ENCODE measurements around the gene NUDT3. TPM values are rescaled to one million over a fixed set of nuclear protein-coding genes. Genes with fewer than 3 reads are reported as not detected.
"Not testable (repeated sequence)": the region's sequence is repeated elsewhere in the genome, so short reads cannot be mapped to it uniquely, and the experiment has no call there.

Gene NUDT3
- total and polyA plus RNA-seq, 8 donors, result 8.7 to 34.0 (median 13.1) TPM

DNA sequence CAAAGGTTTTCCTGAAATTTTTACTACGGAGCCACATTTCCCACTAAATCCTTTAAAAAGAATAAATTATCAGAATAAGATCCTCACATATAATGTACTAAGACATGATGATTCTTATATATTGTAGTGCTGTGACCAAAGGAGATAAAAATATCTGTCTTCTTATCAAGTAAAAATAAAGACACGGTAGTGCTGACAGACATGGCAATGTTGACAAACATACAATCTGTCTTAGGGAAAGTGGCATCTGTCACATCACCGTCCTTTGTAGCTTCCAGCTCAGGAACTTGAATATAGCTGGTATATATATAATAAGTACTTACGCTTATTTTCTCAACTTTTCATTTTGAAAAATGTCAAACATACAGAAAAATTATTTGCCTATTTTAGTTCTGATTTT, 66.8 kb downstream of the NUDT3 start:
- Histone ChIP-seq H3K4me1 (no peaks in the 10 kb centered on the region), H3K36me3 (peaks cover 0 to 5% (median 2%) of the 10 kb centered on the region in 4 donors), H3K27me3 (no peaks in the 10 kb centered on the region), H3K27ac (no peak overlapping the region), H3K4me3 (no peak overlapping the region), H3K9me3 (no peaks in the 10 kb centered on the region)
- DNase-seq, result no peak
- TF ChIP-seq POLR2AphosphoS5 (IDR thresholded peaks at IDR 0.05) (no peak), POLR2A (IDR thresholded peaks at IDR 0.05) (no peak), EP300 (IDR thresholded peaks at IDR 0.05) (no peak)
- TF ChIP-seq, protein P1, sequence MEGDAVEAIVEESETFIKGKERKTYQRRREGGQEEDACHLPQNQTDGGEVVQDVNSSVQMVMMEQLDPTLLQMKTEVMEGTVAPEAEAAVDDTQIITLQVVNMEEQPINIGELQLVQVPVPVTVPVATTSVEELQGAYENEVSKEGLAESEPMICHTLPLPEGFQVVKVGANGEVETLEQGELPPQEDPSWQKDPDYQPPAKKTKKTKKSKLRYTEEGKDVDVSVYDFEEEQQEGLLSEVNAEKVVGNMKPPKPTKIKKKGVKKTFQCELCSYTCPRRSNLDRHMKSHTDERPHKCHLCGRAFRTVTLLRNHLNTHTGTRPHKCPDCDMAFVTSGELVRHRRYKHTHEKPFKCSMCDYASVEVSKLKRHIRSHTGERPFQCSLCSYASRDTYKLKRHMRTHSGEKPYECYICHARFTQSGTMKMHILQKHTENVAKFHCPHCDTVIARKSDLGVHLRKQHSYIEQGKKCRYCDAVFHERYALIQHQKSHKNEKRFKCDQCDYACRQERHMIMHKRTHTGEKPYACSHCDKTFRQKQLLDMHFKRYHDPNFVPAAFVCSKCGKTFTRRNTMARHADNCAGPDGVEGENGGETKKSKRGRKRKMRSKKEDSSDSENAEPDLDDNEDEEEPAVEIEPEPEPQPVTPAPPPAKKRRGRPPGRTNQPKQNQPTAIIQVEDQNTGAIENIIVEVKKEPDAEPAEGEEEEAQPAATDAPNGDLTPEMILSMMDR (IDR thresholded peaks at IDR 0.05), result no peak
- 81 to 89% (median 88%) methylated on average over 4 of the region's 4 CpGs for WGBS, 5 donors
- intact Hi-C loops (cut with DNase I; ENCODE audit: low total_unique reads), result no loop called here

DNA sequence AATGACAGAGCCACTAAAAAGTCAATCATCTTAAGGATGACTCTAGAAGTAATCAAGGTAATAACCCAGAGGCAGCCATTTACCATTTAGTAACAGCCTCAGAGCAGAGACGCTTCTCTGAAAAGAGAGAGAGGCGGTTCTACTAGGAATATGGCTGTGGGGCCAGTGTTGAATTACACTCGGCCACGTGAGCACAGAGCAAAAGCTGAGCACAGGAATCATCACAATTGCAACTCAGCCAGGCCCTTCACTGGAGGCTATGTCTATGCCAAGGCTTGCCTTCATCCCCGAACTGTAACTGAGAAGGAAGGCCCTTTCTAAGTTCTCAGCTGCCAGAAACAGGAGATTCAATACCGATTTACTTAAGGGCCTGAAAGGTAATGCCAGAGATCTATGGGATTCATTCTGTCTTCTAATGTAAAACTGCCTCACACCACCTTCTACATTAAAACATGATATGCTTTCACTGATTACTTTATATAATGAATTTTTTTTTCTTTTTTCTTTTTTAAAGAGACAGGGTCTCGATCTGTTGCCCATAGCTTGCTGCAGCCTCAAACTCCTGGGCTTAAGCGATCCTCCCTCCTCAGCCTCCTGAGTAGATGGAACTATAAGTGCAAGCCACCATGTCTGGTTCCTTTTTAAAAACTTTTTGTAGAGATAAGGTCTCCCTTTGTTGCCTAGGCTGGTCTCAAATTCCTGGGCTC, 67.6 kb downstream of the NUDT3 start:
- Histone ChIP-seq H3K4me1 (no peaks in the 10 kb centered on the region), H3K27me3 (no peaks in the 10 kb centered on the region), H3K27ac (peak overlapping the region in 1 of 5 donors; percentile 16), H3K9me3 (no peaks in the 10 kb centered on the region), H3K4me3 (no peak overlapping the region), H3K36me3 (peaks cover 0 to 5% (median 2%) of the 10 kb centered on the region in 4 donors)
- 71 to 88% (median 82%) methylated on average over 8 of the region's 8 CpGs for WGBS, 5 donors
- TF ChIP-seq, protein P1 (IDR thresholded peaks at IDR 0.05), result no peak
- no peak for TF ChIP-seq POLR2A (IDR thresholded peaks at IDR 0.05)
- TF ChIP-seq POLR2AphosphoS5 (IDR thresholded peaks at IDR 0.05), result no peak
- intact Hi-C loops (cut with DNase I; ENCODE audit: low total_unique reads), result no loop called here
- peak in 1 of 2 donors; percentile 78 for DNase-seq

DNA sequence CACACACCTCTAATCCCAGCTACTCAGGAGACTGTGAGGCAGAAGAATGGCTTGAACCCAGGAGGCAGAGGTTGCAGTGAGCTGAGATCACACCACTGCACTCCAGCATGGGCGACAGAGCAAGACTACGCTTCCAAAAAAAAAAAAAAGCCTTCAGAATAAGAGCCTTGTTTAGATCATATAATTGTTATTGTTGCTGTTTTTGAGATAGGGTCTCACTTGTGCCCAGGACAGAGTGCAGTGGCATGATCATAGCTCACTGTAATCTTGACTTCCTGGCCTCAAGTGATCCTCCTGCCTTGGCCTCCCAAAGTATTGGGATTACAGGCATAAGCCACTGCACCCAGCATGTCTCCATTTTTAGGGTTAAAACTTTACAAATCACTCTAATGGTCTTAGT, 68.2 kb downstream of the NUDT3 start:
- H3K27ac ChIP-seq; H3K27me3 ChIP-seq; intact Hi-C loops (cut with DNase I; ENCODE audit: low total_unique reads); H3K36me3 ChIP-seq; DNase-seq; H3K4me1 ChIP-seq; H3K4me3 ChIP-seq; H3K9me3 ChIP-seq: not testable (repeated sequence)
- 88 to 100% (median 97%) methylated on average over 2 of the region's 2 CpGs for WGBS, 5 donors

DNA sequence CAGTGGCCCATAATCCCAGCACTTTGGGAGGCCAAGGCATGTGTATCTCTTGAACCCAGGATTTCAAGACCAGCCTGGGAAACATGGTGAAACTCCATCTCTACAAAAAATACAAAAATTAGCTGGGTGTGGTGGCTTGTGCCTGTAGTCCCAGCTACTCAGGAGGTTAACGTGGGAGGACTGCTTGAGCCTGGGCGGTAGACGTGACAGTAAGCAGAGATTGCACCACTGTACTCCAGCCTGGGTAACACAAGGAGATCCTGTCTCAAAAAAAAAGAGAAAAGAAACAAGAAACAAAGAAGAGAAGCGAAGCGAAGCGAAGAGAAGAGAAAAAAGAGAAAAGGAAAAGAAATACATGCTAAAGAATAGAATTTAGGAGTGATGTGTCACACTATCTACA, 69.2 kb downstream of the NUDT3 start:
- H3K27ac ChIP-seq, result no peak overlapping the region
- WGBS, 5 donors, result 92 to 99% (median 96%) methylated on average over 6 of the region's 6 CpGs
- intact Hi-C loops (cut with DNase I; ENCODE audit: low total_unique reads), result no loop called here
- H3K36me3 ChIP-seq, result peaks cover 0 to 5% (median 2%) of the 10 kb centered on the region in 4 donors
- H3K9me3 ChIP-seq, result no peaks in the 10 kb centered on the region
- TF ChIP-seq EP300 (IDR thresholded peaks at IDR 0.05), result no peak
- TF ChIP-seq POLR2AphosphoS5 (IDR thresholded peaks at IDR 0.05), result no peak
- TF ChIP-seq, protein P1 (IDR thresholded peaks at IDR 0.05), result no peak
- TF ChIP-seq POLR2A (IDR thresholded peaks at IDR 0.05), result no peak
- H3K4me1 ChIP-seq, result peaks cover under 1 to 13% (median 11%) of the 10 kb centered on the region in 4 donors
- no peaks in the 10 kb centered on the region for H3K27me3 ChIP-seq
- H3K4me3 ChIP-seq, result no peak overlapping the region
- no peak for DNase-seq

DNA sequence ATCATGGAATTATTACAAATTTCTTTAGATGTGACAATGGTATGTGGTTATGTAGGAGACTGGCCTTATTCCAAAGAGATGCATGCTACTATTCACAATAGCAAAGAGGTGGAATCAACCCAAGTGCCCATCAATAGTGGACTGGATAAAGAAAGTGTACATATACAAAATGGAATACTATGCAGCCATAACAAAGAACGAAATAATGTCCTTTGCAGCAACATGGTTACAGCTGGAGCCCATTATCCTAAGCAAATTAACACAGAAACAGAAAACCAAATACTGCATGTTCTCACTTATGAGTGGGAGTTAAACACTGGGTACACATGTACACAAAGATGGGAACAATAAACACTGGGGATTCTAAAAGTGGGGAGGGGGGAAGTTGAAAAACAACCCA, 69.7 kb downstream of the NUDT3 start:
- H3K27me3 ChIP-seq, result no peaks in the 10 kb centered on the region
- no peak for DNase-seq
- peaks cover 0 to 5% (median 2%) of the 10 kb centered on the region in 4 donors for H3K36me3 ChIP-seq
- 89 to 97% (median 95%) methylated on average over 1 of the region's 1 CpG for WGBS, 5 donors
- peaks cover 6 to 19% (median 16%) of the 10 kb centered on the region in 4 donors for H3K4me1 ChIP-seq
- no peak overlapping the region for H3K27ac ChIP-seq
- intact Hi-C loops (cut with DNase I; ENCODE audit: low total_unique reads), result no loop called here
- TF ChIP-seq, protein P1 (IDR thresholded peaks at IDR 0.05), result no peak
- TF ChIP-seq POLR2A (IDR thresholded peaks at IDR 0.05), result no peak
- TF ChIP-seq EP300 (IDR thresholded peaks at IDR 0.05), result no peak
- no peak for TF ChIP-seq POLR2AphosphoS5 (IDR thresholded peaks at IDR 0.05)
- no peaks in the 10 kb centered on the region for H3K9me3 ChIP-seq
- no peak overlapping the region for H3K4me3 ChIP-seq
